ENCODE measurements around the gene PTBP2.
A peak's percentile ranks its signal among the peaks of the same experiment; 100 is the strongest.

PTBP2 gene

GRCh38 chr1:96721416-96722160, at the start of gene PTBP2:
TSS of gene PTBP2 (plus strand) at chr1:96721784. CDS start at chr1:96721865, 81 bp downstream.
- peak; percentile 40 for DNase-seq (ENCODE audit: low read depth, low spot score)

DNA sequence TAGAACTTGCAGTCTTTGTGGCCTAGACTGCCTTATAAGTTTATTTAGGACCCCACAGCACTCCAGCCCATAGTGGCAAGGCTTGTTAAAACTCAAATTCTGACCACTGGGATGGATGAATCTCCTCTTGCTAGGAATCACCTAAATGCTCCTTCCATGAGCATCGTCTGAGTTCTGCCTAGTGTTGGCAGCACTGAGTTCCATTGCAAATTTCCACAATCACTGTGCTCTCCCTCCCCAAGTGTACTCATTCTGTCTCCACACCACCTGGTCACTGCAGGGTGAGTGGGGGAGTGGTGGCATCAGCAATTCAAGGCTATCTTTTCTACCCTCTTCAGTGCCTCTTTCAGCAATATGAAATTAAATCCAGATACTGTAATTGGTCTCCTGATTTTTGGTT, 46.7 kb upstream of the PTBP2 start:
- no peak for DNase-seq (ENCODE audit: low read depth, low spot score)

- DNase-seq (ENCODE audit: low read depth, low spot score): no peak
These were observed 39.5 kb upstream of the PTBP2 start for GRCh38 chr1:96682056-96682455.

DNA sequence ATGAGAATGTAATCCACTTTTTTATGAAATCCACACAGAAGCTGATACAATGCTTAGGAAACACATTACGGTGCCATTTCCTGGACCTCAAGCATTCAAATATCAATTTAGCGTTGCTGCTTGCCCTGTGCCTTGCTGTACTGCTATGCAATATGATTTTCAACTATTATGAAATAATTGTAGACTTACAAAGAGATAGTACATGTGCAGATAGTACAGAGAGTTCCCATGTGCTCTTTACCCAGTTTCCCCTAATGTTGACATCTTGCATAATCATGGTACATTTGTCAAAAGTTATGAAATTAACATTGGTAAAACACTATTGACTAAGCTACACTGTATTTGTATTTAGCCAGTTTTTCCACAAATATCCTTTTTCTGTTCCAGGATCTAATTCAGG, 37.7 kb upstream of the PTBP2 start:
- no peak for DNase-seq (ENCODE audit: low read depth, low spot score)

DNA sequence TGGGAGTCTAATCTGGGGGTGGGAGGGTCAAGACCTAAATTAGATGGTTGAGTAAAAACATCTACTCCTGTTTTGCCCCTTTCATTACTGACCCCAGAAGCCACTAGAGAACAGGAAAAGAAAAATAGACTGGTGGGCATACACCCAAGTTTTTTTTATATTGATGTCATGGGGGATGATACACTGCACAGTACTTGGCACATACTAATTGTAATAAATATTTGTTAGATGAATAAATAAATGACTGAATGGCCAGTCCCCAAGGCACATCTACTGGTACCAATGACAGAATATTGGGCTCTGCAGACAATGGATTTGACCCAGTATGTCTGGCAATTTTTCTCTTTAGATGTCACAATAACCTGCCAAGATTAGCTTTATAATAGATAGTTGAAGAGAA, 36.8 kb upstream of the PTBP2 start:
- DNase-seq (ENCODE audit: low read depth, low spot score): no peak

DNA sequence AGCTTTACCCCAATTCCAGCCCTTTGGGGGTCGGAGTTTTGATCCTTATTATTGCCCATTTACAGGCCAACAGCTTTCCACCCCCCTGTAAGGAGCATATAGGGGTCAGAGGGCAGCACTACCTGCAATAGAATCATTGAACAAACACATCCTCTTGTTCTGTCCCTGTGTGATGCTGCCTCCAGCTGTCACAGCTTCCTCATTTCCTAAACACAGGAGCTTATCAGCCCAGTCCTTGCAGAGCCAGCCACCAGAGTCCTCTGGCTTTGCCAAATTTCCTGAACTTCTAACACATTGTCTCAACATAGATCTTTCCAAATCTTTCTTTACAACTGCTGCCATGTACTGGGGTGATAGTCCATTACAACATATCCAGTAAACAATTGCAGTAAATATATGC, 32.8 kb upstream of the PTBP2 start:
- no peak for DNase-seq (ENCODE audit: low read depth, low spot score)

DNA sequence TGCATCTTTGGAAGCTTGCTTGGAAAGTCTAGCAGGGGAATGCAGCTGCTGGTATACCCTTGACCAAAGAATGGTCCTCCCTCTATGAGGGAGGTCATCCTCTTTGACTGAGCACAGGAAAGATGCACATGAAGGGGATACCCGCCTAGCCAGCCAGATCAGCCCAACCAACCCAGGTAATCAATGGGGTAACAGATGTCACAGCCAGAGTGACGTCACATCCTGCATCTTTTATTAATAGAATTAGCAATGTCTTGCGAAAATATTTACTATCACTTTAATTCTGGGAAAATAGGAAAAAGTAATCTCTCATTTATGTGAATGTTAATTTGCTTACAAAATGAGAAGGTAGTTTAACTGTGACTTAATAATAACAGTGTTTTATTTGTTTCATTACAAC, 25.6 kb upstream of the PTBP2 start:
- DNase-seq (ENCODE audit: low read depth, low spot score): no peak

GRCh38 chr1:96698342-96698983, 23.1 kb upstream of the PTBP2 start:
- no peak for DNase-seq (ENCODE audit: low read depth, low spot score)

GRCh38 chr1:96703186-96703585, 18.4 kb upstream of the PTBP2 start:
- DNase-seq (ENCODE audit: low read depth, low spot score): peak; percentile 41

GRCh38 chr1:96707023-96707422, 14.6 kb upstream of the PTBP2 start:
- DNase-seq (ENCODE audit: low read depth, low spot score): no peak

DNA sequence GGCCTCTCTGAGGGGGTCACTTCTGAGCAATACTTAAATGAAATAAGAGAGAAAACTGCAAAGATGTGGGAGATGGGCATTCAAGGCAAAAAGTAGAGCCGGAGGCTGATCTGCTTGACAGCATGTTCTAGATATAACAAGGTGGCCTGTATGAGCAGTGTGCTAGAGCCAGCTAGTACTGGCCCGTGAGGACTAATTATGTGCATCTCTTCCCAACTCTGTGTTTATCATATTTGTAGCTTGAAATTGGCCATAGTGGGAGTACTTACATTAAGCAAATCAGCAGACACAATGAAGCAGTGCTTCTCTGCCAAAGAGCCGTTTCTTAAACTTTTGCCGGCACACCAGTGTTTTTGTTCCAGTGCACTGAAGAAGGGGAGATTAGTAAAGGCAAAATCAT, 13.1 kb upstream of the PTBP2 start:
- no peak for DNase-seq (ENCODE audit: low read depth, low spot score)

DNA sequence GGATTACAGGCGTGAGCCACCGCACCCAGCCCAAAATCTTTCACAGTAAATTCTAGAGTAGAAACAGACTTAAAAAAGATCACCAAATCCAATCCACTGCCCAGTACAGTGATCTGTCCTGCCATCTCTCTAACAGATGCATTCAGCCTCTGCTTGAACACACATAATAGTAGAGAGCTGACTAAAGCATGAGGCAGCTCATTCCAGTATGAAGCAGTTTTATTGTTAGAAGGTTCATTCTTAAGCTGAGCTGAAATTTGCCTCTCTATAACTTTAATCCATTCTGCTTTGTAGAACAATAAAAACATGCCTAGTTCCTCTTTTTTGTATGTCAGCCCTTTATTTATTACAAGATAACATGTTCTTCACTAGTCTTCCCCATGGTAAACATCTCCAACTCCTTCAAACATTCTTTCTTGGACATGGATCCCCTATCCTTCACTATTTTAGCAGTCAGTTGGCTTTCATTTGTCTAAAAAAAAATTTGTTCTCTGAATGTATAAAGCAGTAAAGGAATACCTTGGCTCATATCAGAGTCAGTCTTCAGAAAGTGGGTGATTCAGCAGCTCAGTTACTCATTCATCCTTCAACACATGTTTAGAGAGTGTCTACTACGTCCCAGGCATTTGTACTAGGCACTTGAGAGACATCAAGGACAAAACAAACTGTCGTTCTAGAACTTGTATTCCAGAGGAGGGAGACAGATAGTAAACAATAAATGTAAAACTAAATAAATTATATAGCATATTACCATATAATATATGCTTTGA, 10.7 kb upstream of the PTBP2 start:
- DNase-seq (ENCODE audit: low read depth, low spot score): no peak

DNA sequence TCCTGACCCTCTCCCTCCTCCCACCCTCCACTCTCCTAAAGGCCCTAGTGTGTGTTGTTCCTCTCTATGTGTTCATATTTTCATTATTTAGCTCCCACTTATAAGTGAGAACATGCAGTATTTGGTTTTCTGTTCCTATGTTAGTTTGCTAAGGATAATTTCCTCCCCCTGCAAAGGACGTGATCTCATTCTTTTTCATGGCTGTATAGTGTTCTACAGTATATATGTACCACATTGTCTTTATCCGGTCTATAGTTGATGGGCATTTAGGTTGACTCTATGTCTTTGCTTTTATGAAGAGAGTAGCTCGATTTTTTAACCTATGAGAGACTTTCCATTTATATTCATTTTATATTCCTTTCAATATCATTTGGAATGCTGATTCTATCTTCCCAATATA, 7.9 kb upstream of the PTBP2 start:
- DNase-seq (ENCODE audit: low read depth, low spot score): no peak

DNA sequence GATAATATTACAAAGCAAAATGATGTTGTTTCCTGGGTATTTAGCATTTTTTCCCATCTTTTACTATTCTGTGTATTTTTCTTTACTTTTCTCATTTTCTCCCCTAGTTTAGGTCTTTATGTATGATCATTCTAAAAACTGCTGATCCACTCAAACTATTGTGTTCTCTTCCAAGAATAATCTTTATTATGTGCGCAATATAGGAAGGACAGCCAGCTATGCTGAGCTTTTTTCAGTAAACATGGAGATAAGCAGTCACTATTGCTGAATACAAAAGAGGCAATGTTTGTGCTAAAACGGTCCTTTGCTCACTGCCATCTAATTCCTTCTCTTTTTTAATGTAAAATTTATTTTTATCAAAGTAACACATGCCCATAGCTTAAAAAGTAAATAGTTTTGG, 6.7 kb upstream of the PTBP2 start:
- no peak for DNase-seq (ENCODE audit: low read depth, low spot score)

DNA sequence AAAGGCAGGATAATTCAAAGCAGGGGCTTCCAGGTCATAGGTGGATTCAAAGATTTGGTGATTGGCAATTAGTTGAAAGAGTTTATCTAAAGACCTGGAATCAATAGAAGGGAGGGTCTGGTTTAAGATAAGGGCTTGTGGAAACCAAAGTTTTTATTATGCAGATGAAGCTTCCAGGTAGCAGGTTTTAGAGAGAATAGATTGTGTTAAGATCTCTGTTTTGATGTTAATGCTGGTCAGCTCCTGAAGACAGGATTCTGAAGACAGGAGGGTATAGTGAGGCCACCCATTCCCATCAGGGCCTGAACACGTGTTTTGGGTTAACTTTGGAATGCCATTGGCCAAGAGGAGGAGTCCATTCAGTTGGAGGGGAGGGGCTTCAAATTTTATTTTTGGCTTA, 6.1 kb upstream of the PTBP2 start:
- DNase-seq (ENCODE audit: low read depth, low spot score): no peak

- no peak for DNase-seq (ENCODE audit: low read depth, low spot score)
These were observed 550 bp upstream of the PTBP2 start for GRCh38 chr1:96721053-96721415.

DNA sequence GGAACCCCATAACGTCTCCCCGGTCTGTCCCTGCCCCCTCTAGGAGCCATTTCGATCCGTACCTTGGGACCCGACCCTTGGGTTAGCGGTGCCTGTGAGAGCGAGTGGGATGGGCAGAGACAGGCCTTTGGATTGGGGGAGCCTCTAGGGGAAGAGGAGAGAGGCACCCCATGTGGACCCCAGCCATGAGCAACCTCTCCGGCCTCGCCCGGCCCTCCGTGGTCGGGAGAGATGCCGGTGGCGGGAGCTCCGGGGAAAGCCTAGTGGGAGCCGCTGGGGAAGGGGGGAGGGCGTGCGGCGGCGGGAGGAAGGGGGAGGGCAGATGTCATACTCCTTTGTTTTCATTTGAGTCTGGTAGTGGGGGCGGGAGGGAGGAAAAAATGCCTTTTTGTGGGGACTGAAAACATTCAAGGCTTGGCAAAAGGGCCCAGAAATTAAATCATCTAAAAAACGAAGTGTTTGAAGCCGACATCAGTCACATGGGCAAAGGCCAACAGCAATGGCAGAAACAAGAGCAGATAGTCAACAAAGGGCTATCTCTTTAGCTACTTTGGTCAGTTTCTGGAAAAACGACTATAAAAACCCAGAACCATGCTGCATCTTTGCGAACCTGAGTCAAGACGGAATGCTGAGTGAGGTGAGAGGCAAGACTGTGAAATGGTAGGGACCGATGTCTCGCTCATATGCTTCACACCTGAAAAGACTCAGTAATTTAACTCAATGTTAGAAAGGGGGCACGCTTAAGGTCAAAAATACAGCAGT, 758 bp downstream of the PTBP2 start:
- DNase-seq (ENCODE audit: low read depth, low spot score): peak; percentile 20

GRCh38 chr1:96722958-96723357, 1.4 kb downstream of the PTBP2 start:
- no peak for DNase-seq (ENCODE audit: low read depth, low spot score)

GRCh38 chr1:96723377-96723776, 1.8 kb downstream of the PTBP2 start:
- no peak for DNase-seq (ENCODE audit: low read depth, low spot score)

DNA sequence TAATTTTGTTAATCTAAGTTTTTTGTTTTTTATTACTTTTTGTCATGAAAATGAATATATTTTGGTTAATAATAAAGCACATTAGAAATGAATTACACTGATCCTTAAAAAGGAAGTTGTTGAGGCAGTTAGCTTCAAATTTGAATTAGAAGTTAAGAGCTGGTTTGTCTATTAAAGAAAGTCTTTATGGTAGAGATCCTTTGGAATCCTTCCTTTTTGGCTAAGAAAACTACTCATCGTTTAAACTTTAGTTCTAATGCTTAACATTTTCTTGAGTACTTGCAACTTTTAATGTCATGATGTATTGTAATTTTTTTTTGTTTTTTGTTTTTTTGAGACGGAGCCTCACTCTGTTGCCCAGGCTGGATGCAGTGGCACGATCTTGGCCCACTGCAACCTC, 2.4 kb downstream of the PTBP2 start:
- no peak for DNase-seq (ENCODE audit: low read depth, low spot score)

DNA sequence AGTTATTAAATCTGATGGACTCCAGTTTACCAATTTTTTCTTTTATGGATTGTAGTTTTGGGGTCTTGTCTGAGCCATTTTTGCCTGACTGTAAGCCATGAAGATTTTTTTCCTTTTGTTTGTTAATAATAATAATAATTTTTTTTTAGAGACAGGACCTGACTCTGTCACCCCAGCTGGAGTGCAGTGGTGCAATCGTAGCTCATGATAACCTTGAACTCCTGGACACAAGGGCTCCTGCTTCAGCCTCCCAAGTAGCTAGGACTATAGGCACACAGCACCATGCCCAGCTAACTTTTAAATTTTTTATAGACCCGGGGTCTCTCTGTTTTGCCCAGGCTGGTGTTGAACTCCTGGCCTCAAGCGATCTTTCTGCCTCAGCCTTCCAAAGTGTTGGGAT, 6.3 kb downstream of the PTBP2 start:
- no peak for DNase-seq (ENCODE audit: low read depth, low spot score)

All from brain pericyte (primary cell).